Pancreas (tissue), 10 donors: ENCODE data around the gene ETHE1. TPM values are rescaled to one million over a fixed set of nuclear protein-coding genes. Genes with fewer than 3 reads are reported as not detected.
A peak's percentile ranks its signal among the peaks of the same experiment; 100 is the strongest.

Experiments
- ATAC-seq, 4 donors: fragments of 200-7000 bp; cut with Tn5 transposase; one replicate each; pipeline versions ENCODE4 v1.8.0 to v1.9.1; 2020; ENCODE audit warnings: mild to moderate bottlenecking in 4 of 4, moderate library complexity in 4 of 4
- DNase-seq, 6 donors: peaks; one replicate each; pipeline ENCODE4 v3.0.0-alpha.2; 2020
- FAIRE-seq: peaks from 2 replicates; lab custom pipeline; 2012; peaks lifted over from hg19 to GRCh38; lab: Jason Lieb, UNC
- H3K27ac ChIP-seq, 4 donors: fragments of 200-600 bp; sonication (generic); 1 replicate in 3 of 4; 2 replicates in 1 of 4; pipeline versions ENCODE4 v1.5.0 to v1.8.0; 2020
- H3K27me3 ChIP-seq, 4 donors: fragments of 200-600 bp; one replicate each; pipeline ENCODE4 v1.8.0; 2021
- H3K36me3 ChIP-seq, 3 donors: fragments of 200-600 bp; sonication (generic) in 1 of 3; one replicate each; pipeline versions ENCODE4 v1.5.0 to v1.8.0; 2020 to 2021
- H3K4me1 ChIP-seq, 3 donors: fragments of 200-600 bp; one replicate each; pipeline ENCODE4 v1.8.0; 2021
- H3K4me3 ChIP-seq, 4 donors: fragments of 200-600 bp; sonication (generic) in 2 of 4; one replicate each; pipeline versions ENCODE4 v1.5.0 to v1.8.0; 2020 to 2021
- H3K9me3 ChIP-seq, 4 donors: fragments of 200-600 bp; one replicate each; pipeline ENCODE4 v1.8.0; 2021
- WGBS, 2 donors: extraction: QIAGEN DNeasy Blood & Tissue Kit; methylation state at CpG; one replicate each; pipeline ENCODE4 v1.1.7; 2013; 5-methylcytosine and 5-hydroxymethylcytosine counted together
- intact Hi-C, 3 donors: fragments of 100-400 bp; cut with DNase I; formaldehyde crosslinking; loops; one replicate each; pipeline versions ENCODE4 v1.11.1 to v1.14.2; 2022
- polyA plus RNA-seq, 2 donors: library from polyadenylated mRNA; stranded (reverse); fragments of 200-250 nt; gene quantifications; one replicate each; pipeline ENCODE4 v1.2.3, GENCODE V29; 2013
- total RNA-seq, 6 donors: library from RNA; stranded (reverse); fragmentation: NEBNext Ultra II Directional in 4 of 6; extraction: Animal tissue kit (Norgen Biotek cat#: 25700) in 4 of 6; gene quantifications; one replicate each; pipeline versions ENCODE4 v1.2.1 to v1.2.4, GENCODE V29; 2021 to 2023
- TF ChIP-seq, protein P1 (sequence below), 4 donors: fragments of 200-600 bp; sonication (generic) in 3 of 4; IDR thresholded peaks; one replicate each; pipeline versions ENCODE4 v1.5.0 to v1.8.0; 2021; ENCODE audit warnings: antibody characterized with exemption in 4 of 4
- donor health status: healthy with polysubstance abuse.
- donor health status: DM: no; HTN: no; CAD: no; lungs with moderate emphysema.
- donor health status: DM: no; HTN: no; CAD: no.
- donor health status: control.
- donor health status: control.
- donor health status: Bipolar disorder and iron deficiency.
- donor health status: DM: yes; HTN: yes; CAD: no.
- donor health status: DM: no; HTN: no; CAD: no.
- donor health status: DM: no; HTN: no; CAD: no.
- donor health status: DM: yes; HTN: yes; CAD: no.

The ETHE1 gene, protein sequence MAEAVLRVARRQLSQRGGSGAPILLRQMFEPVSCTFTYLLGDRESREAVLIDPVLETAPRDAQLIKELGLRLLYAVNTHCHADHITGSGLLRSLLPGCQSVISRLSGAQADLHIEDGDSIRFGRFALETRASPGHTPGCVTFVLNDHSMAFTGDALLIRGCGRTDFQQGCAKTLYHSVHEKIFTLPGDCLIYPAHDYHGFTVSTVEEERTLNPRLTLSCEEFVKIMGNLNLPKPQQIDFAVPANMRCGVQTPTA
- total RNA-seq: 10 to 100 TPM in 5 of 6 donors, 1 to 10 TPM in 1; 8.7 to 21.3 (median 15.9) TPM
- polyA plus RNA-seq: 10 to 100 TPM; 13.6 to 17.3 TPM

DNA sequence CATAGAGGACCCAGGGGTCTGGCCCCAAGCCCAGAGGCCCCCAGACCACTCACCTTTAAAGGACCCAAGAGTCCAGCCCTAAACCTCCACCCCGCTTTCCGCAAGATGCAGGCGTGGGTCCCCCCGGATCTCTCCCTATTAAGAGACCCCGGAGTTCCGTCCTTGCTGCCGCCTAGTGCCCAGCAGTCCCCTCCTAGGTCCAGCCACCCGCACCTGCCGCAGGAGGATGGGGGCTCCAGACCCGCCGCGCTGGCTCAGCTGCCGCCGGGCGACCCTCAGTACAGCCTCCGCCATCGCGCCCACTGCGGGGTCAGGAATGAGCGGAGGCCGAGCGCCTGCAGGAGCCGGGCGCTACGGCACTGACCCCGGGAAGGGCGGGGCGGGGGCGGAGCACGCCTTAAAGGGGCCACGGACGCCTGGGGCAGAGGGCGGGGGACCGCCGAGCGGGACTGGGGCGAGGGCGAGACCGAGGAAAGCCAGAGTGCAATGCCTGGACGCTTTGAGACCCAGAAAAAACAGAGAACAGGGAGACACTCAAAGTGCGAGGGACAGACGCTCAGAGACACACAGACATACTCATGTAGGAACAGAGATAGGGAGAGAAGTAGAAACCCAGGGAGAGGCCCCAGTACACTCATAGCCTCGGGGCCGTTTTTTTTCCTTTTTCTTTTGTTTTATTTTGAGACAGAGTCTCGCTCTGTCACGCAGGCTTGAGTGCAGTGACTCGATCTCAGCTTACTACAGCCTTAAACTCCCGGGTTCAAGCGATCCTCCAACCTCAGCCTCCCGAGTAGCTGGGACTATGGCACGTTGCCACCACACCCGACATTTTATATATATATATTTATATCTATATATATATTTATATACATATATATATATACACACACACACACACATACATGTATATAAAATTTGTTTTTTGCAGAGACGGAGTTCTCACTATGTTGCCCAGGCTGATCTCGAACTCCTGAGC lies at the start of gene ETHE1:
TSS of gene ETHE1 (minus strand) at position 318 of the 976 bp plus-strand sequence. CDS start at position 294, 24 bp downstream.
- no peaks in the 10 kb centered on the region for H3K9me3 ChIP-seq
- H3K27me3 ChIP-seq: no peaks in the 10 kb centered on the region
- H3K27ac ChIP-seq: peak within 1 kb of the TSS in 3 of 4 donors; percentile 16 to 77 (median 73)
- TF ChIP-seq, protein P1, sequence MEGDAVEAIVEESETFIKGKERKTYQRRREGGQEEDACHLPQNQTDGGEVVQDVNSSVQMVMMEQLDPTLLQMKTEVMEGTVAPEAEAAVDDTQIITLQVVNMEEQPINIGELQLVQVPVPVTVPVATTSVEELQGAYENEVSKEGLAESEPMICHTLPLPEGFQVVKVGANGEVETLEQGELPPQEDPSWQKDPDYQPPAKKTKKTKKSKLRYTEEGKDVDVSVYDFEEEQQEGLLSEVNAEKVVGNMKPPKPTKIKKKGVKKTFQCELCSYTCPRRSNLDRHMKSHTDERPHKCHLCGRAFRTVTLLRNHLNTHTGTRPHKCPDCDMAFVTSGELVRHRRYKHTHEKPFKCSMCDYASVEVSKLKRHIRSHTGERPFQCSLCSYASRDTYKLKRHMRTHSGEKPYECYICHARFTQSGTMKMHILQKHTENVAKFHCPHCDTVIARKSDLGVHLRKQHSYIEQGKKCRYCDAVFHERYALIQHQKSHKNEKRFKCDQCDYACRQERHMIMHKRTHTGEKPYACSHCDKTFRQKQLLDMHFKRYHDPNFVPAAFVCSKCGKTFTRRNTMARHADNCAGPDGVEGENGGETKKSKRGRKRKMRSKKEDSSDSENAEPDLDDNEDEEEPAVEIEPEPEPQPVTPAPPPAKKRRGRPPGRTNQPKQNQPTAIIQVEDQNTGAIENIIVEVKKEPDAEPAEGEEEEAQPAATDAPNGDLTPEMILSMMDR (IDR thresholded peaks at IDR 0.05): no peak
- intact Hi-C loops: no loop called here
- H3K36me3 ChIP-seq: no peaks in the 10 kb centered on the region
- FAIRE-seq: no peak
- 5% methylated on average over 49 to 54 of the region's 54 CpGs for WGBS, 2 donors
- peak within 1 kb of the TSS; percentile 51 to 73 (median 60) for H3K4me3 ChIP-seq
- DNase-seq: peak; percentile 75 to 94 (median 86)
- ATAC-seq: peak; percentile 94 to 95 (median 94)
- H3K4me1 ChIP-seq: peaks cover 0 to 20% (median 13%) of the 10 kb centered on the region in 3 donors

DNA sequence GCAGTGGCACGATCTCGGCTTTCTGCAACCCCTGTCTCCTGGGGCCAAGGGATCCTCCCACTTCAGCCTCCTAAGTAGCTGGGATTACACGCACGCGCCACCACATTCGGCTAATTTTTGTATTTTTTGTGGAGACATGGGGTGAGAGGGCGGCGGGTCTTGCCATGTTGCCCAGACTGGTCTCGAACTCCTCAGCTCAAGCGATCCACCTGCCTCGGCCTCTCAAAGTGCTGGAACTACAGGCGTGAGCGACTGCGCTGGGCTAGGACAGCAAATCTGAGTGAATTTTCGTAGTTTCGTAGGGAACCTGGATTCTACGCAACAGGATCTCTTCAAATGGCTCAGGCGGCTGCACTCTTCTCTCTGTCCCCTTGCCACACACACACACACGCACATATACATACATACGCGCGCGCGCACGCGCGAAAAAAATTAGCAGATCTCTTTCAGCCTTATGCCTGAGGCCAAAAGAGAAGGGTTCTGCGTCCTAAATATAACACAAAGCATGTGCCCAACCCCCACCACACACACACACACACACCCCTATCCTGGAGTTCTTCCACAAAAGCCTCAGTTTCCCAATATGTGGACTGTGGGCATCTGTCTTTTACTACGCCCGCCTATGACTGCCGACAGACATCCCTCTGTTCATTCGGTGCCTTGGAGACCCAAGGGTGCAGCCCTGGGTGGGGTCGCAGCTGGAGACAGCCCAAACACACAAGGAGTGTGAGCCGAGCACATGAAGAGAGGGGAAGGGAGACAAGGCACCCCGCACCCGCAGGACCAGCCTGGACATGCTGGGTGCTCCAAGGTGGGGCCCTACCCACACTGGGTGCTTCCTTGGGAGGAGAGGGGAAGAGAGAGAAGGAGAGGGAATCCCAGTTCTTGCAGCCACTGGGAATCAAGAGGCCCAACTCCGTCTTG lies 49.2 kb upstream of the ETHE1 start:
- peaks cover 0 to 7% (median 7%) of the 10 kb centered on the region in 3 donors for H3K4me1 ChIP-seq
- no peaks in the 10 kb centered on the region for H3K9me3 ChIP-seq
- DNase-seq (peak in 1 of 6 donors; percentile 28), ATAC-seq (peak in 2 of 4 donors; percentile 1 to 4), FAIRE-seq (no peak)
- WGBS, 2 donors: 64 to 67% methylated on average over 37 of the region's 37 CpGs
- H3K4me3 ChIP-seq: peak overlapping the region in 2 of 4 donors; percentile 69 to 82
- peak overlapping the region in 3 of 4 donors; percentile 7 to 62 (median 54) for H3K27ac ChIP-seq
- no peaks in the 10 kb centered on the region for H3K36me3 ChIP-seq
- TF ChIP-seq, protein P1 (IDR thresholded peaks at IDR 0.05): no peak
- H3K27me3 ChIP-seq: no peaks in the 10 kb centered on the region
- intact Hi-C loops: no loop called here

DNA sequence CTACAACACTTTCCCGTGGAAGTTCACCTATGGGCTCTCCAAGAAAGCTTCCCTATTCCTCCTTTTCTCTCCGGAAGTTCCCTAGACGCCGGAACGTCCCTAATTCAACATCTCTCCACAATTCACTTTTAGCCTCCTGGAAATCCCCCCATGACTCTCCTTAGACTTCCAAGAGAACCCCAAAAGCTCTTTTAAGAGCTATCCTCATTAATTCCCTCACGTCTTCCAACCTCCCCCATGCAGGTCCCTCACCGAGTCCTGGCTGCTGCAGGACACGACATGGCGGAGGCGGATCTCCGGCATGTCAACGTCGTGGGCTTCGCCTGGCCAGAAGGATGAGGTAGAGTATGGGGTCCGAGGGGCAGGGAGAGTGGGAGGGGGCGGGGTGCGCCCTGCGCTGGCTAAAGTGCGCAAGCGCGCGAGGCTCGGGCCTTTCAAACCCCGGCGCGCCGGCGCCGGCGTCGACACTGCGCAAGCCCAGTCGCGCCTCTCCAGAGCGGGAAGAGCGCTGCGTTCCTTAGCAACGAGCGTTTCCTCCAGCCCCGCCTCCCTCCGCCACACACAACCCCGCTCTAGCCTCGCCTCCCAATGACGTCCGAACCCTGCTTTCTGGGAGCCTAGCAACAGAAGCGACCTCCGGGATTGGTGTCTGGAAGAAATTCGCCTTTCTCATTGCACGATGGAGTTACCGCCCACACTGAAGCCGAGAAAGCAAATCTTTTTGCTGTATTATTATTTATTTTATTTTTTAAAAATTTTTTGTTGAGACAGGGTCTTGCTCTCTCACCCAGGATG lies 48.4 kb upstream of the ETHE1 start, which contains the start of the genes PINLYP and XRCC1:
TSS of gene PINLYP (plus strand) at position 646 of the 795 bp plus-strand sequence. CDS start 1,391 bp downstream, outside the sequence.
TSS of gene XRCC1 (minus strand) at position 372 of the 795 bp plus-strand sequence. CDS start at position 303, 69 bp downstream.
- intact Hi-C loops: no loop called here
- H3K4me3 ChIP-seq: peak within 1 kb of the TSS; percentile 51 to 82 (median 71)
- H3K36me3 ChIP-seq: no peaks in the 10 kb centered on the region
- DNase-seq (peak; percentile 96 to 99 (median 98)), FAIRE-seq (peak; percentile 97), ATAC-seq (peak; percentile 99)
- peak within 1 kb of the TSS; percentile 54 to 71 (median 60) for H3K27ac ChIP-seq
- H3K4me1 ChIP-seq: peaks cover 0 to 7% (median 7%) of the 10 kb centered on the region in 3 donors
- WGBS, 2 donors: 0% methylated on average over 51 of the region's 51 CpGs
- TF ChIP-seq, protein P1 (IDR thresholded peaks at IDR 0.05): no peak
- no peaks in the 10 kb centered on the region for H3K9me3 ChIP-seq
- no peaks in the 10 kb centered on the region for H3K27me3 ChIP-seq
